Stomach (tissue), 4 donors: ENCODE data around the gene ZNF787.

Experiments
- POLR2A ChIP-seq, 4 donors: fragments of 450-650 bp; IDR thresholded peaks; one replicate each; pipeline ENCODE4 v1.6.1; 2016; ENCODE audit warnings: antibody characterized with exemption in 4 of 4, control low read depth in 2 of 4, mild to moderate bottlenecking in 1 of 4, moderate library complexity in 1 of 4
- POLR2AphosphoS5 ChIP-seq, 3 donors: sonication (generic); formaldehyde crosslinking; IDR thresholded peaks; one replicate each; pipeline ENCODE4 v1.6.1; 2016; ENCODE audit warnings: antibody characterized with exemption in 3 of 3
- TF ChIP-seq, protein P1 (sequence below), 7 experiments: fragments of 450-650 bp in 4 of 7; fragments of 200-600 bp in 3 of 7; sonication (generic) in 3 of 7; IDR thresholded peaks; one replicate each; pipeline ENCODE4 v1.5.1; 2016 to 2019; ENCODE audit warnings: antibody characterized with exemption in 7 of 7, control low read depth in 2 of 7, mild to moderate bottlenecking in 1 of 7

DNA sequence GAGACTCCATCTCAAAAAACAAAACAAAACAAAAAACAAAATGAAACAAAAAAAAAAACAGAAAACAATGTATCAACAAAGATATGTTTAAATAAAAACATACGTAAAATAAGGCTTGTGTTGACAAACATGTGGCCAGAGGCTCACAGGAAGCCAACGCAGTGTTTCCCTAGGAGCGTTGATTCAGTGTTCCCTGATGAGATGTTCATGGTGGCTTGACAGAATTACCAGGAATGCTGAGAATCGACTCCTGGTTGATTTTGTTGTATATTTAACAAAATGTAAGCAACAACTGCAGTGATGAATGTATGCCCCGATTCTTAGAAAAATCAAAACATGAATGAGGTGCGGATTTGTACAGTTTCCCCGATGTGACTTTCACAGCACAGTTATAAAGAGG, 8.9 kb upstream of the ZNF787 start:
- TF ChIP-seq POLR2A (IDR thresholded peaks at IDR 0.05): no peak
- TF ChIP-seq, protein P1, sequence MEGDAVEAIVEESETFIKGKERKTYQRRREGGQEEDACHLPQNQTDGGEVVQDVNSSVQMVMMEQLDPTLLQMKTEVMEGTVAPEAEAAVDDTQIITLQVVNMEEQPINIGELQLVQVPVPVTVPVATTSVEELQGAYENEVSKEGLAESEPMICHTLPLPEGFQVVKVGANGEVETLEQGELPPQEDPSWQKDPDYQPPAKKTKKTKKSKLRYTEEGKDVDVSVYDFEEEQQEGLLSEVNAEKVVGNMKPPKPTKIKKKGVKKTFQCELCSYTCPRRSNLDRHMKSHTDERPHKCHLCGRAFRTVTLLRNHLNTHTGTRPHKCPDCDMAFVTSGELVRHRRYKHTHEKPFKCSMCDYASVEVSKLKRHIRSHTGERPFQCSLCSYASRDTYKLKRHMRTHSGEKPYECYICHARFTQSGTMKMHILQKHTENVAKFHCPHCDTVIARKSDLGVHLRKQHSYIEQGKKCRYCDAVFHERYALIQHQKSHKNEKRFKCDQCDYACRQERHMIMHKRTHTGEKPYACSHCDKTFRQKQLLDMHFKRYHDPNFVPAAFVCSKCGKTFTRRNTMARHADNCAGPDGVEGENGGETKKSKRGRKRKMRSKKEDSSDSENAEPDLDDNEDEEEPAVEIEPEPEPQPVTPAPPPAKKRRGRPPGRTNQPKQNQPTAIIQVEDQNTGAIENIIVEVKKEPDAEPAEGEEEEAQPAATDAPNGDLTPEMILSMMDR (IDR thresholded peaks at IDR 0.05): no peak
- TF ChIP-seq POLR2AphosphoS5 (IDR thresholded peaks at IDR 0.05): no peak
